ENCODE data around the gene MACROD1. TPM values are rescaled to one million over a fixed set of nuclear protein-coding genes. Genes with fewer than 3 reads are reported as not detected.
"Not testable (repeated sequence)": the region's sequence is repeated elsewhere in the genome, so short reads cannot be mapped to it uniquely, and the experiment has no call there.

MACROD1 gene
- polyA plus RNA-seq, 4 donors: 13.1 to 137 (median 17.8) TPM

- FAIRE-seq: not testable (repeated sequence)
- 91 to 95% (median 94%) methylated on average over 4 of the region's 4 CpGs for WGBS, 3 donors
These were observed 202.0 kb downstream of the MACROD1 start for GRCh38 chr11:63963895-63964294.

GRCh38 chr11:63961608-63962412 is 204.1 kb downstream of the MACROD1 start:
- no peak for FAIRE-seq
- WGBS, 3 donors: 32 to 37% (median 33%) methylated on average over 16 to 19 of the region's 19 CpGs

More at GRCh38 chr11:63963895-63964294, 202.0 kb downstream of the MACROD1 start:
- not testable (repeated sequence) for H3K4me3 ChIP-seq (ENCODE audit: low read depth in 1 of 3, low read length in 3 of 3); H3K36me3 ChIP-seq (ENCODE audit: control insufficient read depth in 3 of 3, insufficient read depth in 2 of 3, low read depth in 1 of 3, low read length in 3 of 3); H3K27me3 ChIP-seq (ENCODE audit: control insufficient read depth in 3 of 3, insufficient read depth in 3 of 3, low read length in 3 of 3); H3K27ac ChIP-seq (ENCODE audit: low read depth in 1 of 3, low read length in 2 of 3); DNase-seq; H3K9me3 ChIP-seq (ENCODE audit: control insufficient read depth in 2 of 2, insufficient read depth in 1 of 2, low read depth in 1 of 2, low read length in 1 of 2)
- peaks cover 0 to 12% (median 0%) of the 10 kb centered on the region in 3 donors for H3K4me1 ChIP-seq (ENCODE audit: control insufficient read depth in 3 of 3, insufficient read depth in 2 of 3, low read depth in 1 of 3, low read length in 2 of 3)

GRCh38 chr11:63958008-63958407 is 207.9 kb downstream of the MACROD1 start:
- Histone ChIP-seq H3K36me3 (ENCODE audit: control insufficient read depth in 3 of 3, insufficient read depth in 2 of 3, low read depth in 1 of 3, low read length in 3 of 3) (peaks cover 8 to 47% (median 9%) of the 10 kb centered on the region in 3 donors), H3K4me3 (ENCODE audit: low read depth in 1 of 3, low read length in 3 of 3) (no peak overlapping the region), H3K27me3 (ENCODE audit: control insufficient read depth in 3 of 3, insufficient read depth in 3 of 3, low read length in 3 of 3) (no peaks in the 10 kb centered on the region), H3K27ac (ENCODE audit: low read depth in 1 of 3, low read length in 2 of 3) (no peak overlapping the region), H3K4me1 (ENCODE audit: control insufficient read depth in 3 of 3, insufficient read depth in 2 of 3, low read depth in 1 of 3, low read length in 2 of 3) (peaks cover 0 to 23% (median 0%) of the 10 kb centered on the region in 3 donors), H3K9me3 (ENCODE audit: control insufficient read depth in 2 of 2, insufficient read depth in 1 of 2, low read depth in 1 of 2, low read length in 1 of 2) (no peaks in the 10 kb centered on the region)
- WGBS, 3 donors: 43 to 67% (median 55%) methylated on average over 5 of the region's 5 CpGs
- FAIRE-seq (no peak), DNase-seq (no peak)

More at GRCh38 chr11:63961608-63962412, 204.1 kb downstream of the MACROD1 start:
- DNase-seq: peak in 1 of 2 donors; percentile 50
- H3K4me3 ChIP-seq (ENCODE audit: low read depth in 1 of 3, low read length in 3 of 3): no peak overlapping the region
- H3K9me3 ChIP-seq (ENCODE audit: control insufficient read depth in 2 of 2, insufficient read depth in 1 of 2, low read depth in 1 of 2, low read length in 1 of 2): no peaks in the 10 kb centered on the region
- H3K4me1 ChIP-seq (ENCODE audit: control insufficient read depth in 3 of 3, insufficient read depth in 2 of 3, low read depth in 1 of 3, low read length in 2 of 3): peaks cover 0 to 23% (median 0%) of the 10 kb centered on the region in 3 donors
- no peaks in the 10 kb centered on the region for H3K27me3 ChIP-seq (ENCODE audit: control insufficient read depth in 3 of 3, insufficient read depth in 3 of 3, low read length in 3 of 3)
- H3K36me3 ChIP-seq (ENCODE audit: control insufficient read depth in 3 of 3, insufficient read depth in 2 of 3, low read depth in 1 of 3, low read length in 3 of 3): peaks cover 0 to 13% (median 0%) of the 10 kb centered on the region in 3 donors
- H3K27ac ChIP-seq (ENCODE audit: low read depth in 1 of 3, low read length in 2 of 3): no peak overlapping the region

- Histone ChIP-seq H3K27ac (ENCODE audit: low read depth in 1 of 3, low read length in 2 of 3) (peak overlapping the region in 1 of 3 donors; percentile 29), H3K4me1 (ENCODE audit: control insufficient read depth in 3 of 3, insufficient read depth in 2 of 3, low read depth in 1 of 3, low read length in 2 of 3) (no peaks in the 10 kb centered on the region), H3K36me3 (ENCODE audit: control insufficient read depth in 3 of 3, insufficient read depth in 2 of 3, low read depth in 1 of 3, low read length in 3 of 3) (peaks cover 8 to 68% (median 12%) of the 10 kb centered on the region in 3 donors), H3K27me3 (ENCODE audit: control insufficient read depth in 3 of 3, insufficient read depth in 3 of 3, low read length in 3 of 3) (no peaks in the 10 kb centered on the region), H3K4me3 (ENCODE audit: low read depth in 1 of 3, low read length in 3 of 3) (no peak overlapping the region), H3K9me3 (ENCODE audit: control insufficient read depth in 2 of 2, insufficient read depth in 1 of 2, low read depth in 1 of 2, low read length in 1 of 2) (no peaks in the 10 kb centered on the region)
- FAIRE-seq (no peak), DNase-seq (no peak)
- 92 to 99% (median 93%) methylated on average over 4 of the region's 4 CpGs for WGBS, 3 donors
These were observed 213.3 kb downstream of the MACROD1 start for GRCh38 chr11:63952570-63952969.

- FAIRE-seq: no peak
- Histone ChIP-seq H3K4me1 (ENCODE audit: control insufficient read depth in 3 of 3, insufficient read depth in 2 of 3, low read depth in 1 of 3, low read length in 2 of 3) (no peaks in the 10 kb centered on the region), H3K27ac (ENCODE audit: low read depth in 1 of 3, low read length in 2 of 3) (peak overlapping the region in 1 of 3 donors; percentile 55), H3K4me3 (ENCODE audit: low read depth in 1 of 3, low read length in 3 of 3) (no peak overlapping the region), H3K9me3 (ENCODE audit: control insufficient read depth in 2 of 2, insufficient read depth in 1 of 2, low read depth in 1 of 2, low read length in 1 of 2) (no peaks in the 10 kb centered on the region), H3K27me3 (ENCODE audit: control insufficient read depth in 3 of 3, insufficient read depth in 3 of 3, low read length in 3 of 3) (no peaks in the 10 kb centered on the region), H3K36me3 (ENCODE audit: control insufficient read depth in 3 of 3, insufficient read depth in 2 of 3, low read depth in 1 of 3, low read length in 3 of 3) (peaks cover 8 to 69% (median 12%) of the 10 kb centered on the region in 3 donors)
- 71 to 82% (median 79%) methylated on average over 20 of the region's 20 CpGs for WGBS, 3 donors
- peak in 1 of 2 donors; percentile 31 for DNase-seq
These were observed 214.0 kb downstream of the MACROD1 start for GRCh38 chr11:63951779-63952536.

Other genes with a start within 250 kb of the MACROD1 start
- 1 to 10 TPM in 3 of 4 donors, not detected in 1; 1.3 to 5.0 (median 2.1) TPM for gene RCOR2, start 248.9 kb downstream of the MACROD1 start, polyA plus RNA-seq
- 10 to 100 TPM; 13.1 to 36.2 (median 18.3) TPM for gene NAA40, start 227.1 kb downstream of the MACROD1 start, polyA plus RNA-seq
- 1,000 to 10,000 TPM in 3 of 4 donors, 100 to 1,000 TPM in 1; 331 to 1,570 (median 1,390) TPM for gene COX8A, start 191.5 kb downstream of the MACROD1 start, polyA plus RNA-seq
- gene OTUB1, start 179.7 kb downstream of the MACROD1 start, polyA plus RNA-seq: 10 to 100 TPM; 76.0 to 93.5 (median 82.4) TPM
- under 1 TPM in 2 of 4 donors, not detected in 2; 0.43 to 0.86 TPM for gene FLRT1, start 130.2 kb downstream of the MACROD1 start, polyA plus RNA-seq
- gene STIP1, start 20.1 kb upstream of the MACROD1 start, polyA plus RNA-seq: 10 to 100 TPM; 38.6 to 99.3 (median 58.8) TPM
- 10 to 100 TPM; 11.4 to 32.2 (median 23.5) TPM for gene FERMT3, start 40.6 kb upstream of the MACROD1 start, polyA plus RNA-seq
- gene TRPT1, start 60.1 kb upstream of the MACROD1 start, polyA plus RNA-seq: 100 to 1,000 TPM in 1 of 4 donors, 10 to 100 TPM in 3; 46.5 to 115 (median 68.0) TPM
- 100 to 1,000 TPM in 1 of 4 donors, 10 to 100 TPM in 3; 40.0 to 140 (median 95.3) TPM for gene NUDT22, start 60.2 kb upstream of the MACROD1 start, polyA plus RNA-seq
- gene DNAJC4, start 64.4 kb upstream of the MACROD1 start, polyA plus RNA-seq: 100 to 1,000 TPM in 2 of 4 donors, 10 to 100 TPM in 2; 50.6 to 164 (median 93.6) TPM
- 100 to 1,000 TPM in 1 of 4 donors, 10 to 100 TPM in 3; 34.8 to 109 (median 48.1) TPM for gene VEGFB, start 68.5 kb upstream of the MACROD1 start, polyA plus RNA-seq
- 100 to 1,000 TPM in 3 of 4 donors, 10 to 100 TPM in 1; 80.6 to 268 (median 213) TPM for gene FKBP2, start 75.0 kb upstream of the MACROD1 start, polyA plus RNA-seq
- 100 to 1,000 TPM in 3 of 4 donors, 10 to 100 TPM in 1; 46.9 to 161 (median 143) TPM for gene PPP1R14B, start 80.8 kb upstream of the MACROD1 start, polyA plus RNA-seq
- gene PLCB3, start 85.4 kb upstream of the MACROD1 start, polyA plus RNA-seq: 100 to 1,000 TPM; 108 to 191 (median 125) TPM
- gene BAD, start 118.6 kb upstream of the MACROD1 start, polyA plus RNA-seq: 10 to 100 TPM; 41.2 to 98.6 (median 74.1) TPM
- gene GPR137, start 119.7 kb upstream of the MACROD1 start, polyA plus RNA-seq: 10 to 100 TPM; 16.5 to 27.9 (median 18.9) TPM
- not detected for gene KCNK4, start 125.2 kb upstream of the MACROD1 start, polyA plus RNA-seq
- gene CATSPERZ, start 134.2 kb upstream of the MACROD1 start, polyA plus RNA-seq: under 1 TPM in 2 of 4 donors, not detected in 2; 0.15 to 0.58 TPM
- 100 to 1,000 TPM in 3 of 4 donors, 10 to 100 TPM in 1; 85.1 to 417 (median 298) TPM for gene ESRRA, start 139.4 kb upstream of the MACROD1 start, polyA plus RNA-seq
- gene TRMT112, start 151.4 kb upstream of the MACROD1 start, polyA plus RNA-seq: 100 to 1,000 TPM in 3 of 4 donors, 10 to 100 TPM in 1; 99.3 to 188 (median 172) TPM
- 100 to 1,000 TPM; 229 to 668 (median 548) TPM for gene PRDX5, start 152.0 kb upstream of the MACROD1 start, polyA plus RNA-seq
- gene CCDC88B, start 174.1 kb upstream of the MACROD1 start, polyA plus RNA-seq: 100 to 1,000 TPM in 2 of 4 donors, 10 to 100 TPM in 2; 13.7 to 363 (median 89.8) TPM
- gene RPS6KA4, start 193.0 kb upstream of the MACROD1 start, polyA plus RNA-seq: 10 to 100 TPM; 27.5 to 33.4 (median 29.3) TPM